ENCODE data around the gene UHRF2. TPM values are rescaled to one million over a fixed set of nuclear protein-coding genes. Genes with fewer than 3 reads are reported as not detected.

The UHRF2 gene
- total RNA-seq, 4 donors from 2014 or later: 44.3 to 56.6 (median 48.9) TPM

- TF ChIP-seq CTCF (IDR thresholded peaks at IDR 0.05; ENCODE audit: low read depth): no peak
Measured at GRCh38 chr9:6552033-6552432, 139.0 kb downstream of the UHRF2 start.

DNA sequence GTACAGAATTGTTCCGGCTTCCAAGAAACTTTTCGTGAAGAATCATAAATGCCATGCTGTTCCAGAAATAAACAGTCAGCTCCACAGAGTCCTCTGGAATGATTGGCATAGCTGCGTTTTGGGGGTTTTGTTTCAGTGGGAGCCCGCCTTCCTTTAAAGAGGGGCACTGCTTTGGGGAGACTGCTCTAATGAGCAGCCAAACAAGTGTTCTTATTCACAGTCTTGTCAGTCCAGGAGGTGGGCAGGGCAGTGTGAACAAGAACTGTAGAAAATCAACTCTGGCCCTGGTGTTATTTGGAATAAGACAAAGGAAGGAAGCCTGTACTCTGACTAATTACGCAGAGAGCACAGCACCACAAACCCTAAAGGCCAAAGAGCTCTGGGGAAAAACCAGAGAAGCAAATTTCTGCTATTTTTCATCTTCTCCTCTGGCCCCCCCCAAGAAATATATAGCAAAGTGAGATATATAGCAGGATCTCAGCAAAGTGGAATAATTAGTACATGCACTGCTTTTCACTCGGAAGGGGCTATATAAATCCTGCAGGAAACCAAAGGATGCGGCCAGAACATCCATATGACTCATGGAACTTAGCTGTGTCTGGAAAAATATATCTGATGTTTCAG is 139.6 kb downstream of the UHRF2 start:
- TF ChIP-seq CTCF (IDR thresholded peaks at IDR 0.05; ENCODE audit: low read depth): no peak

DNA sequence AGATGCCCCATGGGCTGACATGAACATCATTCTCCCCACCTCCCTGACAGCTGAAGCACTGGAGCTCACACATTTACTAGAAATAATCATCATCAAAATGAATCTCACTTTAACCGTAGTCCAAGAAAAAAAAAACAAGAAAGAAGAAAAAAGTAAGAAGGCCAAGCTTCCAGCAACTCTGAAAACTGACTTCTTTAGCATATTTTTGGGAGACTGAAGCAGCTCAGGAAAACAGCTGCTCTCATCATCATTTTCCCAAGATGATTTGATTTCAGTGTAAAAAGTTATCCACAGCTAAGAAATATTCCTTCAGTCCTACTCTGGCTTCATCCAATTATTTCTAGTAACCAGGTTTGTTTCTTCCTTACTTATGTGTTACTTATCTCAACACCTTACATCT is 140.9 kb downstream of the UHRF2 start:
- no peak for TF ChIP-seq CTCF (IDR thresholded peaks at IDR 0.05; ENCODE audit: low read depth)

Small RNAs within 50 kb of the gene (small RNA-seq; reads per million reads assigned to genes)
- not detected for gene RN7SL25P

Other genes starting within 250 kb of the UHRF2 start
- 10 to 100 TPM; 10.6 to 17.5 (median 15.8) TPM for gene IL33, start 197.4 kb upstream of the UHRF2 start, total RNA-seq
- not detected for gene TPD52L3, start 84.8 kb upstream of the UHRF2 start, total RNA-seq
- gene GLDC, start 232.5 kb downstream of the UHRF2 start, total RNA-seq: not detected

Measured in subcutaneous adipose tissue (tissue), 4 donors.